Hypothalamus (tissue), 51 donors: Measurements from ENCODE around the gene SOX9.
"Not testable (repeated sequence)": the region's sequence is repeated elsewhere in the genome, so short reads cannot be mapped to it uniquely, and the experiment has no call there.

Source experiments
- DNase-seq, 51 donors: peaks; one replicate each; lab custom pipeline; 2025; lab: John Stamatoyannopoulos, UW

SOX9 gene

GRCh38 chr17:72110231-72110941 lies 10.4 kb upstream of the SOX9 start:
- no peak for DNase-seq

DNA sequence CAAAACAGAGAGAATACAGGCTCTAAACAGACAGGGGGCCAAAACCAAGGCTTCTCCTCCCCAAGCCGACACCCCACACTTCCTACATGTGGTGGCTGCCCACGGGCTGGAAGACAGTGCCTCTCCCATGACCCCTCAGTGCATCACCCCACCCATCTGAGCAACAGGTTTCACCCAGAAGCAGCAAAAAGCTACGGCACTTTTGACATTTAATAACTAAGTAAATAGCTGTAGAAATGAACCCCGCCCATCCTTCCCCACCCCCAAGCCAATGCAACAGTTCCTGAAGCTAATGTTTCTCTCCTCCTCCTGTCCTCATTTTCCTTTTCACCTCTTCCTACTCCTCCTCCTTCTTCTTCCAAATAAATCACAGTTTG lies 9.9 kb upstream of the SOX9 start:
- no peak for DNase-seq

GRCh38 chr17:72111336-72111923 lies 9.4 kb upstream of the SOX9 start:
- DNase-seq: no peak

GRCh38 chr17:72111926-72112325 lies 8.9 kb upstream of the SOX9 start:
- not testable (repeated sequence) for DNase-seq

GRCh38 chr17:72113751-72114150 lies 7.1 kb upstream of the SOX9 start:
- no peak for DNase-seq

- DNase-seq: peak in 3 of 51 donors; percentile 10 to 16 (median 13)
Observed at GRCh38 chr17:72115781-72116525, 4.9 kb upstream of the SOX9 start.

- DNase-seq: peak in 6 of 51 donors; percentile 10 to 47 (median 19)
Observed at GRCh38 chr17:72116661-72117521, 3.9 kb upstream of the SOX9 start.

- DNase-seq: peak in 19 of 51 donors; percentile 16 to 77 (median 34)
Observed at GRCh38 chr17:72117535-72118334, 3.1 kb upstream of the SOX9 start.

GRCh38 chr17:72118335-72119076 lies 2.3 kb upstream of the SOX9 start:
- peak in 45 of 51 donors; percentile 21 to 90 (median 64) for DNase-seq

DNA sequence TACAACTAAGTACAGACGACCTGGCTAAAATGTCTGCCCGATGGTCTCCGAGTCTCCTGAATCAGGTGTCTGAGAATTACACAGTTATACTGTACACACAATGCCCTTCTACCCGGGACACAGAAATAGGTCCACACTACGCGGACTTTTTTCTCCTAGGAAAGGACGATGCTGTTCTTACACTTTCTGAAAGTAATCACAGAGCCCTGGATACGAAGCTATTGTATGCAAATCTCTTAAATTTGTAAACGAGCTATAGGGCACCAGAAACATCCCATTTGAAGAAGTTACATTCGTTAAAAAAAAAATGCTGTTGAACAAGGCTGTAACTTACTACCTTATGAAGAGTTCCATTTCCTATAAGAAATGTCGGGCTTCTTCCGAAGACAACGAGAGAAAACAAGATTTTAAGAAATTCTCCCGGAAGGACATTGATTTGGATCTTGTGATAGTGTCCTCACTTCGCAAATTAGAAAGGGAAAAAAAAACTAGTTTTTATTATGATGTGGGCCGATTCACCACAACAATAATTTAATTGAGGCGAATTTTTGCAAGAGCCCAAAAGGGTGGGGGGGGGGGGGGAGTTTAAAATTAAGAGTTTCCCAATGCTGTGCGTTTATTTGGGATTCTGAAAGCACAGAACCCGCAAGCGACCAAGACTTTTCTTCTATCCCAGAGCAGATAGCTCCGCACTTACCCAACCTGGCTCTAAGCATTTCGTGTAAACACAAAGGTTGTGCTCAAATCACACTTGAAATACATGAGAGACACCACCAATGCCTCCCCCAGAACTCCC lies 1.5 kb upstream of the SOX9 start:
- peak in 2 of 51 donors; percentile 66 to 87 for DNase-seq

GRCh38 chr17:72119873-72120641 lies 763 bp upstream of the SOX9 start:
- DNase-seq: peak in 37 of 51 donors; percentile 33 to 87 (median 62)

DNA sequence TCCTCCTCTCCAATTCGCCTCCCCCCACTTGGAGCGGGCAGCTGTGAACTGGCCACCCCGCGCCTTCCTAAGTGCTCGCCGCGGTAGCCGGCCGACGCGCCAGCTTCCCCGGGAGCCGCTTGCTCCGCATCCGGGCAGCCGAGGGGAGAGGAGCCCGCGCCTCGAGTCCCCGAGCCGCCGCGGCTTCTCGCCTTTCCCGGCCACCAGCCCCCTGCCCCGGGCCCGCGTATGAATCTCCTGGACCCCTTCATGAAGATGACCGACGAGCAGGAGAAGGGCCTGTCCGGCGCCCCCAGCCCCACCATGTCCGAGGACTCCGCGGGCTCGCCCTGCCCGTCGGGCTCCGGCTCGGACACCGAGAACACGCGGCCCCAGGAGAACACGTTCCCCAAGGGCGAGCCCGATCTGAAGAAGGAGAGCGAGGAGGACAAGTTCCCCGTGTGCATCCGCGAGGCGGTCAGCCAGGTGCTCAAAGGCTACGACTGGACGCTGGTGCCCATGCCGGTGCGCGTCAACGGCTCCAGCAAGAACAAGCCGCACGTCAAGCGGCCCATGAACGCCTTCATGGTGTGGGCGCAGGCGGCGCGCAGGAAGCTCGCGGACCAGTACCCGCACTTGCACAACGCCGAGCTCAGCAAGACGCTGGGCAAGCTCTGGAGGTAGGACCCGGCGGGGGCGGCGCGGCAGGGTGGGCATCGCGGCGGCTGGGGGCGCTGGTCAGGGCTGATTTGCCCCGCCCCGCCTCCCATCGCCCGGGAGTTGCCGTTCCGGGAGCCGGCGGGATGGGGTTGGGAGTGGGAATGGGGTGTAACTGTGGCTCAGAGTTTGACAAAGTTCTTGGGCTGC lies 567 bp downstream of the SOX9 start:
- DNase-seq: peak in 23 of 51 donors; percentile 24 to 73 (median 50)

GRCh38 chr17:72122010-72122764 lies 1.4 kb downstream of the SOX9 start:
- DNase-seq: peak in 12 of 51 donors; percentile 17 to 75 (median 40)

- DNase-seq: peak in 19 of 51 donors; percentile 8 to 60 (median 33)
Observed at GRCh38 chr17:72122765-72123529, 2.1 kb downstream of the SOX9 start.
